SK-N-SH (cell line): ENCODE measurements around the gene CTCFL. TPM values are rescaled to one million over a fixed set of nuclear protein-coding genes. Genes with fewer than 3 reads are reported as not detected.

Experiments
- CTCF ChIA-PET: fragments of 300-600, 350-600 bp; formaldehyde crosslinking; extraction: SDS; loops from one replicate; lab custom pipeline; 2021; lab: Yijun Ruan, JAX
- POLR2A ChIA-PET: fragments of 350-600 bp; sonication (Branson Sonifier 250); formaldehyde crosslinking; extraction: SDS; loops from one replicate; lab custom pipeline; 2020; ENCODE audit warnings: antibody characterized with exemption, inconsistent platforms; lab: Yijun Ruan, JAX
- DNase-seq: peaks from one replicate; pipeline ENCODE4 v3.0.0; 2012
- H2AFZ ChIP-seq: fragments of 200-600 bp; sonication (generic); 2 replicates; pipeline ENCODE4 v1.8.1; 2016; ENCODE audit warnings: antibody characterized with exemption, mild to moderate bottlenecking, low read depth
- H3F3A ChIP-seq: fragments of 200-600 bp; sonication (generic); replicated peaks from 2 replicates; pipeline ENCODE3; 2016; ENCODE audit warnings: antibody characterized with exemption, mild to moderate bottlenecking; ENCODE audit not compliant: insufficient read depth
- H3K27ac ChIP-seq, 2 experiments: fragments of 200-500 bp in 1 of 2; fragments of 200-600 bp in 1 of 2; sonication (Bioruptor generic) in 1 of 2; sonication (generic), shearing (Covaris generic) in 1 of 2; 2 replicates each; pipeline versions ENCODE4 v1.5.1 to v1.6.1; 2014 to 2016; ENCODE audit warnings: low read depth in 2 of 2, inconsistent platforms in 1 of 2, low read length in 1 of 2, mild to moderate bottlenecking in 1 of 2, mixed read lengths in 1 of 2
- H3K27me3 ChIP-seq: fragments of 200-600 bp; sonication (generic), shearing (Covaris generic); 2 replicates; pipeline ENCODE4 v1.6.1; 2016; ENCODE audit warnings: mixed run types; ENCODE audit not compliant: insufficient read depth
- H3K36me3 ChIP-seq, 2 experiments: fragments of 200-500 bp in 1 of 2; fragments of 200-600 bp in 1 of 2; sonication (Bioruptor generic) in 1 of 2; sonication (generic) in 1 of 2; replicated peaks in 1 of 2; 2 replicates each; pipeline versions ENCODE3 to v1.5.1; 2014 to 2016; ENCODE audit warnings: low read length in 1 of 2, mild to moderate bottlenecking in 1 of 2; ENCODE audit not compliant: insufficient read depth in 2 of 2, control insufficient read depth in 1 of 2
- H3K4me1 ChIP-seq, 2 experiments: fragments of 200-500 bp in 1 of 2; fragments of 200-600 bp in 1 of 2; sonication (Bioruptor generic) in 1 of 2; sonication (generic), shearing (Covaris generic) in 1 of 2; 2 replicates each; pipeline versions ENCODE4 v1.5.1 to v1.6.1; 2014 to 2016; ENCODE audit warnings: low read depth in 1 of 2, low read length in 1 of 2, mixed run types in 1 of 2; ENCODE audit not compliant: insufficient read depth in 2 of 2, control insufficient read depth in 1 of 2
- H3K4me2 ChIP-seq: fragments of 200-600 bp; sonication (generic), shearing (Covaris generic); 2 replicates; pipeline ENCODE4 v1.6.1; 2017; ENCODE audit warnings: mixed run types
- H3K4me3 ChIP-seq, 2 experiments: fragments of 200-500 bp in 1 of 2; fragments of 200-600 bp in 1 of 2; sonication (Bioruptor generic) in 1 of 2; sonication (generic), shearing (Covaris generic) in 1 of 2; 2 replicates each; pipeline versions ENCODE4 v1.5.1 to v1.8.1; 2014 to 2016; ENCODE audit warnings: low read depth in 2 of 2, inconsistent platforms in 1 of 2, low read length in 1 of 2, mild to moderate bottlenecking in 1 of 2, mixed read lengths in 1 of 2, moderate library complexity in 1 of 2
- H3K79me2 ChIP-seq: fragments of 200-600 bp; sonication (generic); 2 replicates; pipeline ENCODE4 v1.8.1; 2017; ENCODE audit warnings: mild to moderate bottlenecking; ENCODE audit not compliant: insufficient read depth
- H3K9ac ChIP-seq: fragments of 200-600 bp; sonication (generic); 2 replicates; pipeline ENCODE4 v1.6.1; 2017; ENCODE audit warnings: mixed run types
- H3K9me2 ChIP-seq: fragments of 200-600 bp; sonication (generic); 2 replicates; pipeline ENCODE4 v1.6.1; 2017; ENCODE audit warnings: mixed run types
- H3K9me3 ChIP-seq: fragments of 200-600 bp; sonication (generic); 2 replicates; pipeline ENCODE4 v1.6.1; 2017; ENCODE audit warnings: mixed run types, mild to moderate bottlenecking, moderate library complexity
- H4K20me1 ChIP-seq: fragments of 200-600 bp; sonication (generic); 2 replicates; pipeline ENCODE4 v1.6.1; 2017; ENCODE audit warnings: mild to moderate bottlenecking, mixed run types; ENCODE audit not compliant: insufficient read depth
- CHD2 ChIP-seq: fragments of 150-350 bp; IDR thresholded peaks from 2 replicates; pipeline ENCODE4 v1.6.1; 2018; ENCODE audit warnings: low read length; ENCODE audit not compliant: partially characterized antibody
- EZH2phosphoT487 ChIP-seq: fragments of 200-600 bp; sonication (generic); IDR thresholded peaks from 2 replicates; pipeline ENCODE4 v1.6.1; 2017; ENCODE audit warnings: low read depth, mixed run types, mild to moderate bottlenecking, antibody characterized with exemption, moderate library complexity, borderline replicate concordance
- GABPA ChIP-seq: IDR thresholded peaks from 2 replicates; pipeline ENCODE4 v1.4.0; 2012; ENCODE audit warnings: low read depth, mild to moderate bottlenecking
- GATA2 ChIP-seq: sonication (generic); formaldehyde crosslinking; IDR thresholded peaks from 2 replicates; pipeline ENCODE4 v1.5.0; 2020; ENCODE audit warnings: mild to moderate bottlenecking, missing genetic modification reagents
- MEF2A ChIP-seq: IDR thresholded peaks from 2 replicates; pipeline ENCODE4 v1.4.0; 2012; ENCODE audit warnings: low read depth, borderline replicate concordance
- NRF1 ChIP-seq: IDR thresholded peaks from 2 replicates; pipeline ENCODE4 v1.6.1; 2012; ENCODE audit warnings: low read depth, mild to moderate bottlenecking, low read length
- RAD21 ChIP-seq: IDR thresholded peaks from 2 replicates; pipeline ENCODE4 v1.6.1; 2012; ENCODE audit warnings: mild to moderate bottlenecking, low read length
- RXRA ChIP-seq: IDR thresholded peaks from 2 replicates; pipeline ENCODE4 v1.4.0; 2012; ENCODE audit warnings: low read depth, mild to moderate bottlenecking, borderline replicate concordance
- TCF12 ChIP-seq: IDR thresholded peaks from 2 replicates; pipeline ENCODE4 v1.4.0; 2012
- WGBS: methylation state at CpG from one replicate; pipeline ENCODE4 v1.1.6; 2017; ENCODE audit warnings: low lambda C conversion rate; 5-methylcytosine and 5-hydroxymethylcytosine counted together
- polyA plus RNA-seq, 3 experiments: library from polyadenylated mRNA; depleted of rRNA; stranded (reverse); fragments of >200 nt; gene quantifications; 2 replicates each; pipeline ENCODE4 v1.2.3, GENCODE V29; 2012
- TF ChIP-seq, protein P1 (sequence below): fragments of 150-350 bp; IDR thresholded peaks from 2 replicates; pipeline ENCODE4 v1.6.1; 2016; ENCODE audit warnings: mild to moderate bottlenecking, low read depth, low read length
- TF ChIP-seq, protein P2 (sequence below): IDR thresholded peaks from 2 replicates; pipeline ENCODE4 v1.4.0; 2012; ENCODE audit warnings: low read depth

The CTCFL gene
- polyA plus RNA-seq, 1 of the 3 experiments (the other 2 are of a cell fraction): not detected

DNA sequence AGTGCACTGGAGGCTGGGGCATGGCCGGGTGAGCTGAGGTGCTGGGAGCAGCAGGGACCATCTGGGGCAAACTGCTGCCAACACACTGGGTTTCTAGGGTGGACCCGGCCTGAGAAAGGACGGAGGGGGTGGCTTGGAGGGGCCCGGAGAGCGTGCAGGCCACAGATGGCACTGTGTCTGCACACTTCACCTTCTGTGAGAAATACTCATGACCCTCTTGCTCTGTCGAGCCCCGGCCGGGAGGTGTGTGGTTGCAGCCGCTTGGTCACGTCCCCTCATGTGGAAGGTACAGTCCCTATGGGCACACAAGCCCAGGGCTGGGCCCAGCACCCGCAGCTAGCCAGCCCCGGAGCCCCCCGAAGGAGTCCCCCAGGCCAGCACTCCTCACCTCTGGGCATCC lies 74.0 kb downstream of the CTCFL start:
- peak overlapping the region in 1 of 2 experiments; percentile 86; a peak in 2 of 4 replicates for H3K27ac ChIP-seq
- WGBS: 44% methylated on average over 8 of the region's 13 CpGs
- H3K4me1 ChIP-seq: peaks cover 0 to 28% of the 10 kb centered on the region in 2 experiments; a peak in 1 of 4 replicates
- H3K4me3 ChIP-seq: no peak overlapping the region
- H3K9me2 ChIP-seq: no peaks in the 10 kb centered on the region
- CTCF ChIA-PET: interaction anchor here (1.0 to 1.5 kb wide), 2 partner anchors 9 to 68 kb away, joined by 3 to 4 read pairs; no protein-coding TSS in a partner anchor
- H3K79me2 ChIP-seq: no peaks in the 10 kb centered on the region
- no peak overlapping the region for H2AFZ ChIP-seq
- H3K27me3 ChIP-seq: 0 out of 2 replicates have a peak, but pooled peaks cover 4% of the 10 kb centered on the region
- no peaks in the 10 kb centered on the region for H3K9me3 ChIP-seq
- H3F3A ChIP-seq: no peaks in the 10 kb centered on the region
- no peaks in the 10 kb centered on the region for H3K36me3 ChIP-seq
- H4K20me1 ChIP-seq: no peaks in the 10 kb centered on the region
- peak; percentile 67 for DNase-seq
- POLR2A ChIA-PET: no interaction called here
- no peak overlapping the region for H3K9ac ChIP-seq
- no peak overlapping the region for H3K4me2 ChIP-seq
- TF ChIP-seq RAD21 (no peak), GABPA (no peak), MEF2A (no peak)
- TF ChIP-seq, protein P1, sequence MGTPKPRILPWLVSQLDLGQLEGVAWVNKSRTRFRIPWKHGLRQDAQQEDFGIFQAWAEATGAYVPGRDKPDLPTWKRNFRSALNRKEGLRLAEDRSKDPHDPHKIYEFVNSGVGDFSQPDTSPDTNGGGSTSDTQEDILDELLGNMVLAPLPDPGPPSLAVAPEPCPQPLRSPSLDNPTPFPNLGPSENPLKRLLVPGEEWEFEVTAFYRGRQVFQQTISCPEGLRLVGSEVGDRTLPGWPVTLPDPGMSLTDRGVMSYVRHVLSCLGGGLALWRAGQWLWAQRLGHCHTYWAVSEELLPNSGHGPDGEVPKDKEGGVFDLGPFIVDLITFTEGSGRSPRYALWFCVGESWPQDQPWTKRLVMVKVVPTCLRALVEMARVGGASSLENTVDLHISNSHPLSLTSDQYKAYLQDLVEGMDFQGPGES: no peak
- TF ChIP-seq, all 33 proteins: peak for 0

DNA sequence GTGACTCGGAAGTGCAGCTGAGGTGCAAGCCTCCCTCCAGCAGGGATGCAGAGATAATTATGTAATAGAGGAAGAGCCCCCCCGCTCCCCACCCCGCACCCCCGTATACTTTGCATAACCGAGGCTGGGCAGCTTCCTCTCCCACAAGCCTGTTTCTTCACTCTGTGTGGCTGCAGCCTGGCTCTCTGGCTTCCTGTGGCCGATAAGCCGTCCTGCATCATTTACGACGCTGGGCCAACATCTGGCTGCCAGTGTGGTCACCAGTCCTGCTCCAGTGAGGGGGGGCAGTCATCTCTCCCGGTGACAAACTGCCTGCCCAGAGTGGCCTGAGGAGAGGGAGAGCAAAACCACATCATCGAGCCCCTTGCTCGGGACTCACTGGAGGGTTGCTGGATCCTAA lies 74.5 kb downstream of the CTCFL start:
- DNase-seq: peak; percentile 92
- H3K27ac ChIP-seq: peak overlapping the region in 1 of 2 experiments; percentile 86; a peak in 2 of 4 replicates
- TF ChIP-seq, protein P2, sequence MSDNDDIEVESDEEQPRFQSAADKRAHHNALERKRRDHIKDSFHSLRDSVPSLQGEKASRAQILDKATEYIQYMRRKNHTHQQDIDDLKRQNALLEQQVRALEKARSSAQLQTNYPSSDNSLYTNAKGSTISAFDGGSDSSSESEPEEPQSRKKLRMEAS: no peak
- no peak for TF ChIP-seq NRF1
- TF ChIP-seq TCF12: 0 out of 2 replicates have a peak, but pooled peaks have one; percentile 5
- no peak for TF ChIP-seq GABPA
- no peak for TF ChIP-seq RXRA
- TF ChIP-seq RAD21: no peak
- TF ChIP-seq CHD2: peak; percentile 57
- no peak for TF ChIP-seq EZH2phosphoT487
- TF ChIP-seq GATA2 (CRISPR knock-in tag): peak; percentile 42; the same call in 1 of the 2 replicates
- no peak overlapping the region for H3K9ac ChIP-seq
- H3K4me2 ChIP-seq: no peak overlapping the region
- no peaks in the 10 kb centered on the region for H3K36me3 ChIP-seq
- no peak overlapping the region for H3K4me3 ChIP-seq
- H4K20me1 ChIP-seq: no peaks in the 10 kb centered on the region
- no peaks in the 10 kb centered on the region for H3K79me2 ChIP-seq
- H3K9me3 ChIP-seq: no peaks in the 10 kb centered on the region
- no peaks in the 10 kb centered on the region for H3F3A ChIP-seq
- H3K27me3 ChIP-seq: 0 out of 2 replicates have a peak, but pooled peaks cover 4% of the 10 kb centered on the region
- CTCF ChIA-PET: interaction anchor here (1.0 to 1.5 kb wide), 2 partner anchors 8 to 68 kb away, joined by 3 to 4 read pairs; no protein-coding TSS in a partner anchor
- H3K4me1 ChIP-seq: peaks cover 0 to 28% of the 10 kb centered on the region in 2 experiments; a peak in 1 of 4 replicates
- H3K9me2 ChIP-seq: no peaks in the 10 kb centered on the region
- 13% methylated on average over 12 of the region's 12 CpGs for WGBS
- POLR2A ChIA-PET: no interaction called here
- no peak overlapping the region for H2AFZ ChIP-seq
